GM12874 (cell line): ENCODE results near the gene FAM131B.

Experiments
- TF ChIP-seq, protein P1 (sequence below): IDR thresholded peaks from 2 replicates; pipeline ENCODE4 v1.5.1; 2011; ENCODE audit warnings: low read depth, mild to moderate bottlenecking, control low read depth, low read length, moderate library complexity; ENCODE audit not compliant: insufficient read depth

The FAM131B gene

DNA sequence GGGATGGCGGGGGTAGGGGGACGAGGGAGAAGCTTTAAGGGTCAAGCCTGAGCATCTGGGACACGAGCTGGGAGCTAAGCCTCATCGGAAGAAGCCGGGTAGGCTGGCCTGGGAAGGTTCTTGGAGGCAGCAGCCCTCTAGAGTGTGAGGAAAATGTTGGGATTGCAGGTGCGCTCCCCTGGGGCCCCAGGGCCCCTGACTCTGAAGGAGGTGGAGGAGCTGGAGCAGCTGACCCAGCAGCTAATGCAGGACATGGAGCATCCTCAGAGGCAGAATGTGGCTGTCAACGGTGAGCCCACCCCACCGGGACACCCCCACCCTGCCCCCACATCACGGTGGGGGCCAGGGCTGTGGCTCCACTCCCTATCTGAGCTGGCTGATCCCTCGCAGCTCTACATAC, 25.5 kb upstream of the FAM131B start:
- TF ChIP-seq, protein P1, sequence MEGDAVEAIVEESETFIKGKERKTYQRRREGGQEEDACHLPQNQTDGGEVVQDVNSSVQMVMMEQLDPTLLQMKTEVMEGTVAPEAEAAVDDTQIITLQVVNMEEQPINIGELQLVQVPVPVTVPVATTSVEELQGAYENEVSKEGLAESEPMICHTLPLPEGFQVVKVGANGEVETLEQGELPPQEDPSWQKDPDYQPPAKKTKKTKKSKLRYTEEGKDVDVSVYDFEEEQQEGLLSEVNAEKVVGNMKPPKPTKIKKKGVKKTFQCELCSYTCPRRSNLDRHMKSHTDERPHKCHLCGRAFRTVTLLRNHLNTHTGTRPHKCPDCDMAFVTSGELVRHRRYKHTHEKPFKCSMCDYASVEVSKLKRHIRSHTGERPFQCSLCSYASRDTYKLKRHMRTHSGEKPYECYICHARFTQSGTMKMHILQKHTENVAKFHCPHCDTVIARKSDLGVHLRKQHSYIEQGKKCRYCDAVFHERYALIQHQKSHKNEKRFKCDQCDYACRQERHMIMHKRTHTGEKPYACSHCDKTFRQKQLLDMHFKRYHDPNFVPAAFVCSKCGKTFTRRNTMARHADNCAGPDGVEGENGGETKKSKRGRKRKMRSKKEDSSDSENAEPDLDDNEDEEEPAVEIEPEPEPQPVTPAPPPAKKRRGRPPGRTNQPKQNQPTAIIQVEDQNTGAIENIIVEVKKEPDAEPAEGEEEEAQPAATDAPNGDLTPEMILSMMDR = no peak

DNA sequence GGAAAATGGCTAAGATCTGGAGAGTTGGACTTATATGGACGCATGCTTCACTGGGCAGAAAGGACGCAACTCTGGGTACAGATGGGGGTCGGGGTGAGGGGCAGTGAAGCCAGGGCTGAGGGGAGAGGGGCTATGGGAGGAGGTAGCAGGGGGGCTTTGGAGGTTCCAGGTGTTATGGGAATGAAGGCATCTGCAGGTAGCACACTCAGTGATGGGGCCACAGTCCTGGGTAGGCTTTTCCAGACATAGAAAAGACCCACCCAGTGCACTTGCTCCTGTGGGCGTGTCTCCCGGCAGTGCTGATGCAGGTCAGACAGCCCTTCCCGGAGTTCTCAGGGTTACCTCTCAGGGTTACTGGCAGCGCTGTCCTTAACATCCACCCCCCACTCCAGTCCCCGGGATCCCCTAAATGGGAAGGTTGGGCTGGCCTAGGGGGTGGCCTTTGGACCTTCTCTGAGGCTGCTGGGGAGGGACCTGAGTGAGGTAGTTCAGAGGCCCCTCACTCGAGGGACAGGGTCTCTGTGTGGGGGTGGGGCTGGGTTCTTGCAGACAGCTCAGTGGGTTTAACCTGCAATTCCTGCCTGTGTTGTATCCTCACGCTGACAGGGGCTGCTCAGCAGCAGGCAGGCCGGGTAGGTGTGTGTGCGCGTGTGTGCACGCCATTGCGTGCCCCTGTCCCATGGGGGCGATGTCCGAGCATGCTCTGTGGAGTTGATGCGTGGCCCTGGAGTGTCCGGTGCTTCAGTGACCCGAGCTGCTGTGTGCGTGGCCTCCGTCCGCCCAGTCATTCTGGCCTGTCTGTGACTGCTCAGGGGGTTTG, 24.9 kb upstream of the FAM131B start:
- TF ChIP-seq, protein P1 = no peak

DNA sequence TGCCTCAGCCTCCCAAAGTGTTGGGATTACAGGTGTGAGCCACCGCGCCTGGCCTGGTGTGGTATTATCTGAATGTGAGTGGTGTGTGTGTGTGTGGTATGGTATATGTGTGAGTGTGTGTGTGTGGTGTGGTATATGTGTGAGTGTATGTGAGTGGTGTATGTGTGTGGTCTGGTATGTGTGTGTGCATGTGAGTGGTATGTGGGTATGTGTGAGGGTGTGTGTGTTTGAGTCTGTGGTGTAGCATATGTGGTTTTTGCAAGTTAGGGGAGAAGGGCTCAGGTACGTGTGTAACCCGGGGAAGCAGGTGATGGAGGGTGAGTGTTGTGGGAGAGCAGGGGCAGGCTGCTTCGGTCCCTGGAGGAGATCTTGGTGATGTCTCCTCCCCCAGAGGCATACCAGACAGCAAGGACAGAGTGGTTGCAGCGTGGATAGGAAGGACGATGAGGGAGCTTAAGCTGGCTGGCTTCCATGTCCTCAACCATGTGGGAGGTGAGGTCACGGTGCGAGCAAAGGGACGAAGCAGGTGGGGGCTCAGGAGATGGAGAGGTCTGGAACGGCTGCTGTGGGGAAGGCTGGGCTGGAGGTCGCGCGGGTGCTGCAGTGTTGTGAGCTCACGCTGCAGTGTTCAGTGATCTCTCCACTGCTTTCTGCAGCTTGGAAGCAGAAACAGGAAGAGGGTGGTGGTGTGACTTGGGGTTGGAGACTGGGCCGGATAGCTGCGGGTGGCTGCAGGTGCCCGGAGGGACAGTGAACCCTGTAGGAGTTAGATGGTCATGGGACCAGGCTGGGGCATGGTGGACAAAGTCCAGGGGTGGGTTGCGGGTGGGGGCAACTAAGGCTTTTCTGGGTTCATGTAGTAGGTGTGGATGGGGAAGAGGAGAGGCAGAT, 23.6 kb upstream of the FAM131B start:
- TF ChIP-seq, protein P1 = no peak

DNA sequence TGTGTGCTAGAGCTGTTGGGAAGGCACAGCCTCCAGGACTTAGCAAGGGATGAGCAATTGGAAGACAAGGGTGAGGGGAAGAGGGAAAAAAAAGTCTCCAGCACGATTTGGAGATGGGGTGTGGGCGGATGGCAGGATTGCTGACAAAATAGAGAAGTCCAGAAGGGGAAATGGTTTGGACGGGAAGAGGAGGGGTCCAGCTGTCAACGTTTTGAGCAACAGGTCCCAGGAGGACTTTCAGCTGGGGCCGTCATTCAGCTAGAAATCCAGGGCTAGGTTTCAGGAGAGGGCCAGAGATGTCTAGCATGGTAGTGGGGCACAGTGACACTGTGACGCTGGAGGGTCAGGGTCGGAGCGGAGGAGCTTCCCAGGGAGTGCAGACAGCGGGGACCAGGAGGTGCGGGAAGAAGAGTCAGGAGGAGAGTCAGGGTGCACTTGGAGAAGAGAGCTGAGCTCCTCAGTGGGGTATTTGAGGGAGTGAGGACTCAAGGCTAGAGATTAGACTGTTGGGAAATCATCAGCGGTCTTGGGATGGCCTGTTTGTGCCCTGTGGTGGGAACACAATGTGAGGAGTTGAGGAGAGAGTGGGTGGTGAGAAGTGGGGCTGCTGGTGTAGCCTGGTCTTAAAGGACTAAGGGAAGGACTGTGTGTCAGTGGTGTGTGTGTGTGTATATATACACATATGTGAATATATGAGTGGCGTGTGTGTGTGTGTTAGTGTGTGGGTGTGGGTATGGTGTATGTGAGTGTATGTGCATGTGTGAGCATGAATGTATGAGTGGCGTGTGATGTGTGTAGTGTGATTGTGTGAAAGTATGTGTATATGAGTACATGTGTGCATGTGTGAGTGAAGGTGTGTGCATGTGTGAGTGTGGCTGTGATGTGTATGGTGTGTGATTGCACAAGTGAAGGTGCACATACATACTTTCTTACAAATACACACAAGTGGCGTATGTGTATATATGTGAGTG, 22.4 kb upstream of the FAM131B start:
- TF ChIP-seq, protein P1 = no peak

DNA sequence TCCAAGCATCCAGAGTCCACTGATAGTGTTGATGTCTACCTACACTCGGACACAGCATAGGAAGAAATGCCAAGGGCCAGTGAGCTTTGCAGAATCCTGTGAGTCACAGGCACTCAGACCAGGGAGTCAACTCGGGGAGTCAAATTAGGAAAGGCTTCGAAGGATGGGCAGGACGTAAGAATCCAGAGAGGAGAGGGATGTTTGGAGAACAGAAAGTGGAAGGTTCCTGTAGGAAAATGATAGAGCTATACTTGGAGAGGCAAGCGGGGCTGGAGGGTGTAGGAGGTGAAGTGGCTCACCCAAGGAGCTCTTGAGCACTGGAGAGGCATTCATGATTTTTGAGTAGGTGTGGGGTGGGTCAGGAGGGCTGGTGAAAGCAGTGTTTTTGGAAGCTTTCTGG, 21.6 kb upstream of the FAM131B start:
- TF ChIP-seq, protein P1 = no peak

DNA sequence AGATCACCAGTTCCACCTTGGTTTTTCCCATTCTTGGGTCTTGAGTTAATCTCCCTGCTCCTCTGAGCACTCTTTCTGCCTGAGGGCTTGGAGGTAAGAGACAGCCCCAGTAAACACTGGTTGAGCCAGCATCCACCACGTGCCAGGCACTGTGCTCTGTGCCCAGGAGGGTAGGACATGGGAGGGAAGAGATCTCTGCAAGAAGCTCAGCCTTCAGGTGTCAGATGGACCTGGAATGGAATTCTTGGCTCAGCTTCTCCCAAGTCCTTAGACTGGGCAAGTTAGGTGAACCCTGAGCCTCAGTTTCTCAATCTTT, 21.1 kb upstream of the FAM131B start:
- TF ChIP-seq, protein P1 = no peak
